NCI-H524 (cell line): ENCODE results near the gene KYNU.
"Not testable (repeated sequence)": the region's sequence is repeated elsewhere in the genome, so short reads cannot be mapped to it uniquely, and the experiment has no call there.

Experiments used
- DNase-seq, 2 experiments: peaks; one replicate each; lab custom pipeline; 2025; lab: John Stamatoyannopoulos, UW

Gene KYNU

GRCh38 chr2:142877216-142877838, at the start of gene KYNU:
TSS of gene KYNU (plus strand) at chr2:142877664. CDS start at chr2:142885368, 7,704 bp downstream.
- no peak for DNase-seq

- no peak for DNase-seq
Observed at GRCh38 chr2:142834021-142834420, 43.4 kb upstream of the KYNU start.

- no peak for DNase-seq
Observed at GRCh38 chr2:142840436-142840835, 37.0 kb upstream of the KYNU start.

GRCh38 chr2:142841788-142842187, 35.7 kb upstream of the KYNU start:
- DNase-seq = no peak

- no peak for DNase-seq
Observed at GRCh38 chr2:142842369-142842768, 35.1 kb upstream of the KYNU start.

GRCh38 chr2:142843731-142844130, 33.7 kb upstream of the KYNU start:
- DNase-seq = no peak

GRCh38 chr2:142848023-142848606, 29.3 kb upstream of the KYNU start:
- DNase-seq = no peak

DNA sequence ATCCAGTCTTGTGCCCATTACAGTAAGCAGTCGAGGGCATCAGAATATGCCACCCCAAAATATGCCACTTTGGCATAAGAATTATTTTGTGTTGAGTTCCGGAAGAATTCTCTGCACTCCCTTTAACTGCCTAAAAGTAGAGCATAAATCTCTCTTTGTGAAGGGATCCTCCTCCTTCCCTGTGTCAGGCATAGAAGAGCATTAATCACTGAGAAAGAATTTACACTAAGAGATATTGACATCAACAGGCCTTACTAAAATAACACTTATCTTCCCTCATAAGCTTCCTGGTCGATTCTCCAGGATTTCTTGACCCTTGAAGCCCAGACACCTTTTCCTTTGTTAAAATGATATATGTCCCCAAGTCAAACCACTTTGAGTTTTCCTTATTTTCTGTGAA, 27.6 kb upstream of the KYNU start:
- DNase-seq = no peak

DNA sequence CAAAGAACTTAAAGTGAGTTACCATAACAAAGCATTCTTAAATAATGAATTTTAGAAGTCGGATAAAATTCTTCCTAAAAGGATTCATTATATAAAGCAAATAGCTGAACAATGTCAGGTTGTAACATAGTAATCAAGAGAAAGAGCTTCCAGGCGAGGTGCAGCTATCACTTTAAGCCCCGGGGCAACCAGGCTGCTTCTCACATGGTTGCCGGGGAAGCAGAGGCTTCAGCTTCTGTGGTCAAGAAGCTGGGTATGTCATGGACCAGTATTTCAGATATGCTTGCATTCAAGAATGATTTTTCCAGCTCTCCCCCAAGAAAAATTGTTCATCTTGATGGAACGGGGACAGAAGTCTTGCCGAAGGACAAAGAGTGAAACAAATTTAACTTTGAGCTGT, 23.6 kb upstream of the KYNU start:
- DNase-seq = no peak

GRCh38 chr2:142857256-142858164, 20.0 kb upstream of the KYNU start:
- no peak for DNase-seq

- no peak for DNase-seq
Observed at GRCh38 chr2:142858961-142859360, 18.5 kb upstream of the KYNU start.

- DNase-seq = no peak
Observed at GRCh38 chr2:142862299-142862698, 15.2 kb upstream of the KYNU start.

- DNase-seq = no peak
Observed at GRCh38 chr2:142862847-142863246, 14.6 kb upstream of the KYNU start.

DNA sequence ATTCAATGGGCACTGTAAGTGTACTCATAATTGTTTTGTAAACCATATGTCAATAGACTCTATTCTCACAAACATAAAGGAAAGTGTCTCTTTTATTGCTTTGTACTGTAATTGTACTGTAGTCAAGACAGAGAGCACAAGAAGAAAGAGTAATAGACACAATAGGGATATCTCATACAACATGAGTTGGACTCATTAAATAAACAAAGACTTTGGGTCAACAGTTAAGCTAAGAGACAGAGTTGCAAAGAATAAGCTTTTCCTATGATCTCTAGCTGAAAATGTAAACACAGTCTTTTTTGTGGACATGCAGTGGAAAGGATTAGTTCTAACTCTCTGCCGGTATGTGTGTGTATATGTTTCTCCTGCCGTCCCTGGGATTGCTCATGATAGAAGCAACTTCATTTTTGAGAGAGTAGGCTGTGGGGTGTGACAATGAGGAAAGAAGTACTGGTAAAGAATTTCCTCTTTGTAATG, 13.9 kb upstream of the KYNU start:
- DNase-seq = no peak

DNA sequence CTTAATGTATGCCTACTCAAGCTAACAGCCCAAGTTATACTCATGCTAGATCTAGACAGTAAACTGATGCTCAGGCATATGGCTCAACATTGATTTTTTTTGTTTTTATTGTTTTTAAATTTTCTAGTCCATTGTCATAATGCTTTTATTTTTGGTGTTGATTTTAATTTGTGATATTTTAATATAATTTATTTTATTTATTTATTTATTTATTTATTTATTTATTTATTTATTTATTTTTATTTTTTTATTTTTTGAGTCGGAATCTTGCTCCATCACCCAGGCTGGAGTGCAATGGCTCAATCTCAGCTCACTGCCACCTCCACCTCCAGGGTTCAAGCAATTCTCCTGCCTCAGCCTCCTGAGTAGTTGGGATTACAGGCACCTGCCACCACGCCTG, 12.9 kb upstream of the KYNU start:
- not testable (repeated sequence) for DNase-seq

- DNase-seq = no peak
Observed at GRCh38 chr2:142865924-142866323, 11.5 kb upstream of the KYNU start.

- DNase-seq = no peak
Observed at GRCh38 chr2:142866426-142866825, 11.0 kb upstream of the KYNU start.

GRCh38 chr2:142867136-142867535, 10.3 kb upstream of the KYNU start:
- DNase-seq = no peak

DNA sequence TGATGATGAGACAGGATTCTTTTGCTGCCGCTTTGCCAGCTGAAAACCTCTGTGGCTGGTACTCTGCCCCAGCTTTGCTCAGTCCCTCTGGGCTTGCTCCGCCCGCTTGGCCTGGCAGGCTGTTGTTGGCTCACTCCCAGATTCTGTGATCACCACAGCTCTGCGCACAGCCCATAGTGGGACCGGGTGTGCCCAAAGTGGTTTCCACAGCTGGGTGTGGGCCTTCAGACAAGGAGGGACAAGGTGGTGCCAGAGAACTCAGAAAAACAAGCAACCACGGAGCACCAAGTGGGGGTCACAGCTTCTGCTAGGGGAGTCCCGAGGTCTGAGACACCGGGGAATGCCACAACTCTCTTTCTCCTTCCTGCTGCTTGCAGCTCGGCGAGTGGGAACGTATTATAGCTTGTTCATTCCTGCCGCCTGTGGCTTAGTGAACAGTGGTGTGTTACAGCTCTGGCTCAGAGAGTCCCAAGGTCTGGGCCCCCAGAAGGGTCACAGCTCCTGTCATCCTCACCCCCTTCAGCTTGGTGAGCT, 9.2 kb upstream of the KYNU start:
- DNase-seq = no peak

GRCh38 chr2:142869065-142869460, 8.4 kb upstream of the KYNU start:
- not testable (repeated sequence) for DNase-seq

GRCh38 chr2:142869461-142870106, 7.9 kb upstream of the KYNU start:
- no peak for DNase-seq

GRCh38 chr2:142870526-142870925, 6.9 kb upstream of the KYNU start:
- no peak for DNase-seq
